Peyer's patch (tissue), 4 donors: ENCODE data around the gene SLC38A7. TPM values are rescaled to one million over a fixed set of nuclear protein-coding genes. Genes with fewer than 3 reads are reported as not detected.
"Not testable (repeated sequence)": the region's sequence is repeated elsewhere in the genome, so short reads cannot be mapped to it uniquely, and the experiment has no call there.

Source experiments
- DNase-seq, 3 donors: peaks; one replicate each; pipeline ENCODE4 v3.0.0-alpha.2; 2017 to 2019
- H3K27ac ChIP-seq, 4 donors: fragments of 200-600 bp; sonication (generic); one replicate each; pipeline ENCODE4 v1.5.1; 2016 to 2019
- H3K27me3 ChIP-seq, 2 donors: fragments of 200-600 bp; sonication (generic); one replicate each; pipeline ENCODE4 v1.5.1; 2019
- H3K36me3 ChIP-seq, 3 donors: fragments of 200-600 bp; sonication (generic); one replicate each; pipeline ENCODE4 v1.5.1; 2016 to 2019
- H3K4me1 ChIP-seq, 4 donors: fragments of 200-600 bp; sonication (generic); one replicate each; pipeline ENCODE4 v1.5.1; 2016 to 2019
- H3K4me3 ChIP-seq, 4 donors: fragments of 200-600 bp; sonication (generic); 1 replicate in 3 of 4; 2 replicates in 1 of 4; pipeline ENCODE4 v1.5.1; 2016 to 2019; ENCODE audit warnings: mild to moderate bottlenecking in 1 of 4
- H3K9me3 ChIP-seq, 4 donors: fragments of 200-600 bp; sonication (generic); one replicate each; pipeline ENCODE4 v1.5.1; 2016 to 2019; ENCODE audit warnings: mild to moderate bottlenecking in 1 of 4
- CTCF ChIP-seq, 6 experiments: fragments of 450-650 bp in 4 of 6; fragments of 200-600 bp in 2 of 6; sonication (generic) in 1 of 6; IDR thresholded peaks; one replicate each; pipeline ENCODE4 v1.5.1; 2017 to 2019; ENCODE audit warnings: antibody characterized with exemption in 6 of 6, mild to moderate bottlenecking in 3 of 6, moderate library complexity in 1 of 6
- POLR2A ChIP-seq, 2 donors: fragments of 450-650 bp; IDR thresholded peaks; one replicate each; pipeline ENCODE4 v1.5.1; 2017; ENCODE audit warnings: antibody characterized with exemption in 2 of 2, mild to moderate bottlenecking in 2 of 2, moderate library complexity in 2 of 2
- total RNA-seq, 4 donors: library from RNA; depleted of rRNA; stranded (reverse); fragments of >200 nt; gene quantifications; one replicate each; pipeline ENCODE4 v1.1.0, GENCODE V29; 2016

The SLC38A7 gene
- total RNA-seq, 4 donors from 2014 or later: 12.8 to 35.5 (median 18.1) TPM

- no peak for TF ChIP-seq CTCF (IDR thresholded peaks at IDR 0.05)
- Histone ChIP-seq H3K4me3 (no peak overlapping the region), H3K27ac (no peak overlapping the region), H3K36me3 (peaks cover 0 to 34% (median 0%) of the 10 kb centered on the region in 3 donors), H3K27me3 (no peaks in the 10 kb centered on the region), H3K9me3 (no peaks in the 10 kb centered on the region), H3K4me1 (no peaks in the 10 kb centered on the region)
- no peak for DNase-seq
Observed at GRCh38 chr16:58670946-58671583, 13.5 kb downstream of the SLC38A7 start.

- no peaks in the 10 kb centered on the region for H3K4me1 ChIP-seq
- TF ChIP-seq POLR2A (IDR thresholded peaks at IDR 0.05): no peak
- no peak for TF ChIP-seq CTCF (IDR thresholded peaks at IDR 0.05)
- DNase-seq: no peak
- no peaks in the 10 kb centered on the region for H3K27me3 ChIP-seq
- H3K4me3 ChIP-seq: no peak overlapping the region
- H3K36me3 ChIP-seq: peaks cover 0 to 28% (median 0%) of the 10 kb centered on the region in 3 donors
- no peak overlapping the region for H3K27ac ChIP-seq
- no peaks in the 10 kb centered on the region for H3K9me3 ChIP-seq
Observed at GRCh38 chr16:58670177-58670576, 14.4 kb downstream of the SLC38A7 start.

GRCh38 chr16:58665200-58665599 is 19.4 kb downstream of the SLC38A7 start:
- Histone ChIP-seq H3K27ac (no peak overlapping the region), H3K27me3 (no peaks in the 10 kb centered on the region), H3K9me3 (no peaks in the 10 kb centered on the region), H3K4me3 (no peak overlapping the region), H3K36me3 (peaks cover 0 to 20% (median 0%) of the 10 kb centered on the region in 3 donors), H3K4me1 (no peaks in the 10 kb centered on the region)
- no peak for DNase-seq
- no peak for TF ChIP-seq CTCF (IDR thresholded peaks at IDR 0.05)
- TF ChIP-seq POLR2A (IDR thresholded peaks at IDR 0.05): no peak

GRCh38 chr16:58661199-58661830 is 23.3 kb downstream of the SLC38A7 start:
- no peak for TF ChIP-seq POLR2A (IDR thresholded peaks at IDR 0.05)
- TF ChIP-seq CTCF (IDR thresholded peaks at IDR 0.05): peak in 4 of 6 experiments; percentile 45 to 76 (median 65)
- Histone ChIP-seq H3K4me1 (no peaks in the 10 kb centered on the region), H3K36me3 (no peaks in the 10 kb centered on the region), H3K9me3 (no peaks in the 10 kb centered on the region), H3K27me3 (no peaks in the 10 kb centered on the region), H3K4me3 (no peak overlapping the region), H3K27ac (no peak overlapping the region)
- peak in 1 of 3 donors; percentile 73 for DNase-seq

GRCh38 chr16:58659911-58660310 is 24.7 kb downstream of the SLC38A7 start:
- DNase-seq, H3K4me1 ChIP-seq, H3K27ac ChIP-seq, H3K27me3 ChIP-seq, H3K9me3 ChIP-seq, H3K4me3 ChIP-seq, H3K36me3 ChIP-seq: not testable (repeated sequence)

- no peaks in the 10 kb centered on the region for H3K36me3 ChIP-seq
- no peaks in the 10 kb centered on the region for H3K27me3 ChIP-seq
- no peak overlapping the region for H3K4me3 ChIP-seq
- DNase-seq: no peak
- H3K9me3 ChIP-seq: no peaks in the 10 kb centered on the region
- no peaks in the 10 kb centered on the region for H3K4me1 ChIP-seq
- no peak overlapping the region for H3K27ac ChIP-seq
- TF ChIP-seq POLR2A (IDR thresholded peaks at IDR 0.05) (no peak), CTCF (IDR thresholded peaks at IDR 0.05) (no peak)
Observed at GRCh38 chr16:58658796-58659211, 25.8 kb downstream of the SLC38A7 start.
